HL-60 (cell line): ENCODE results near the gene NINJ2.

Experiments
- DNase-seq, 2 experiments: peaks; one replicate each; pipeline ENCODE4 v3.0.0-alpha.2; 2010 to 2020; ENCODE audit warnings: low read depth in 1 of 2, low spot score in 1 of 2
- H3K27ac ChIP-seq: fragments of 250-450 bp; sonication (Bioruptor Pico); replicated peaks from 2 replicates; pipeline ENCODE4 v1.5.1; 2020; ENCODE audit warnings: mild to moderate bottlenecking, moderate library complexity
- H3K27me3 ChIP-seq: fragments of 250-450 bp; sonication (Bioruptor Pico); 2 replicates; pipeline ENCODE4 v1.5.1; 2021; ENCODE audit warnings: mild to moderate bottlenecking, moderate library complexity; ENCODE audit not compliant: insufficient read depth, poor library complexity, severe bottlenecking
- H3K4me3 ChIP-seq: replicated peaks from 2 replicates; pipeline ENCODE4 v1.5.1; 2011; ENCODE audit warnings: mild to moderate bottlenecking, control low read depth, low read length; ENCODE audit not compliant: insufficient read depth
- GABPA ChIP-seq: IDR thresholded peaks from 2 replicates; pipeline ENCODE4 v1.6.1; 2012; ENCODE audit warnings: low read depth
- POLR2AphosphoS5 ChIP-seq: IDR thresholded peaks from 2 replicates; pipeline ENCODE4 v1.6.1; 2012; ENCODE audit warnings: low read depth
- SPI1 ChIP-seq: IDR thresholded peaks from 2 replicates; pipeline ENCODE4 v1.6.1; 2012; ENCODE audit warnings: low read depth, mild to moderate bottlenecking, borderline replicate concordance
- TF ChIP-seq, protein P1 (sequence below): IDR thresholded peaks from 2 replicates; pipeline ENCODE4 v1.6.1; 2012; ENCODE audit warnings: low read depth; ENCODE audit not compliant: insufficient replicate concordance
- TF ChIP-seq, protein P2 (sequence below): IDR thresholded peaks from one replicate; pipeline ENCODE4 v1.5.1; 2011; ENCODE audit warnings: low read length, control low read depth, inconsistent platforms; ENCODE audit not compliant: insufficient read depth

NINJ2 gene

DNA sequence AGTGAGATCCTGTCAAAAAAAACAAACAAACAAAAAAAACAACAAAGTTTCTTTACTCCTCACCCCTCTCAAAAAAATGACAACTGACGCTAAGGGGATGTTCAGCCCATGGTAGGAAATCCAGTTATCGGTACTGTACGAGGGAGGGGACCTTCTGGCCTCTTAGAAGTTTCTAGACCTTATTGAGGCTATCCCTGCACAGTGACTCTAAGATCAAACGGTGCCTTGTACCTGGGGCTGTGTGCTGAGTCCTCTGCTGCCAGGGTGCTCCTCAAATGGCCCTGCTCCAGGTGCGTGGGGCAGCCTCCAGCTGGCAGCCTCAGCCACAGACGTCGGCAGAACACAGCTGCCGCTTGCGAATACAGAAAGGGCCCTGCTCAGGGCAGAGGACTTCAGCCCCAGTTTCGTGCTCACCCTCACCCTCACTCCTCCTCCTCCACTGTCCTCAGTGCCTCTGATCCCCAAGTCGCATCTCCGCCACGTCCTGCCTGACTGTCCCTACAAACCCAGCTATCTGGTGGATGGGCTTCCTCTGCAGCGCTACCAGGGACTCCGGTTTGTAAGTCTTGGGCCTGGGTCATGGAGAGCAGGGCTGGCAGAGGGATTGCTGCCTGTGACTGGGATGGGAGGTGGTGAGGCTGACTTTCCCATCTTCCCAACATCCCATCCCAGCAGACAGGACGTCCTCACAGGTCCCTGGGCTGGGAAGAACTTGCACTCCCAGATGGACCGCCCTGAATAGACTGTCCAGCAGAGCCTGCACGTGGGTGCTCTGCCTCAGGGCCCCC, 112.6 kb downstream of the NINJ2 start:
- no peaks in the 10 kb centered on the region for H3K27me3 ChIP-seq
- no peak for TF ChIP-seq GABPA

DNA sequence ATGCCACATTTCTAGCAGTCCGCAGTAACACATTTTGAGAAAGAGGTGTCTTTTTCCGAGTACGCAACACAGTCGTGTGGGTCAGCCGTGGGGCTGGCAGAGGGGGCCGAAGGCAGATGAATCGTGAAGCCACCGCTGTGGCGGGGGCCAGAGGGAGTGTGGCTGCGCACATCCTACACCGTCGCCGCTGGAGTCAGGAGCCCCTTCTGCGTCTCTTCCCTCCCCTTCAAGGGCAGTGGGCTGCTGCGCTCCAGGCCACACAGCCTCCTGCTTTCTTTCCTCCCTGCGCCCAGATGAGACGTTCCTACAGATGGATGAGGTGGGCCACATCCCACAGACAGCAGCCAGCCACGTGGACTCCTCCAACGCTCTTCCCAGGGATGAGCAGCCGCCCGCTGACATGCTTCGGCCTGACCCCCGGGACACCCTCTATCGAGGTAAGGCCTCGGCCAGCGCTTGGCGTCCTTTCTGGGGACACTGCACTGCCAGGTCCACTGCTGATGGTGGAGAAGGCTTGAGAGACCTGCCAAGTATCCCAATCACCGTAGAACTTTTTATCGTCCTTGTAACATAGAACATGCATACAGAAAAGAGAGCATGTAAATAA, 113.7 kb downstream of the NINJ2 start:
- no peak for DNase-seq
- H3K27me3 ChIP-seq: no peaks in the 10 kb centered on the region
- H3K4me3 ChIP-seq: no peak overlapping the region
- TF ChIP-seq GABPA (no peak), SPI1 (no peak), POLR2AphosphoS5 (no peak)
- TF ChIP-seq, protein P1, sequence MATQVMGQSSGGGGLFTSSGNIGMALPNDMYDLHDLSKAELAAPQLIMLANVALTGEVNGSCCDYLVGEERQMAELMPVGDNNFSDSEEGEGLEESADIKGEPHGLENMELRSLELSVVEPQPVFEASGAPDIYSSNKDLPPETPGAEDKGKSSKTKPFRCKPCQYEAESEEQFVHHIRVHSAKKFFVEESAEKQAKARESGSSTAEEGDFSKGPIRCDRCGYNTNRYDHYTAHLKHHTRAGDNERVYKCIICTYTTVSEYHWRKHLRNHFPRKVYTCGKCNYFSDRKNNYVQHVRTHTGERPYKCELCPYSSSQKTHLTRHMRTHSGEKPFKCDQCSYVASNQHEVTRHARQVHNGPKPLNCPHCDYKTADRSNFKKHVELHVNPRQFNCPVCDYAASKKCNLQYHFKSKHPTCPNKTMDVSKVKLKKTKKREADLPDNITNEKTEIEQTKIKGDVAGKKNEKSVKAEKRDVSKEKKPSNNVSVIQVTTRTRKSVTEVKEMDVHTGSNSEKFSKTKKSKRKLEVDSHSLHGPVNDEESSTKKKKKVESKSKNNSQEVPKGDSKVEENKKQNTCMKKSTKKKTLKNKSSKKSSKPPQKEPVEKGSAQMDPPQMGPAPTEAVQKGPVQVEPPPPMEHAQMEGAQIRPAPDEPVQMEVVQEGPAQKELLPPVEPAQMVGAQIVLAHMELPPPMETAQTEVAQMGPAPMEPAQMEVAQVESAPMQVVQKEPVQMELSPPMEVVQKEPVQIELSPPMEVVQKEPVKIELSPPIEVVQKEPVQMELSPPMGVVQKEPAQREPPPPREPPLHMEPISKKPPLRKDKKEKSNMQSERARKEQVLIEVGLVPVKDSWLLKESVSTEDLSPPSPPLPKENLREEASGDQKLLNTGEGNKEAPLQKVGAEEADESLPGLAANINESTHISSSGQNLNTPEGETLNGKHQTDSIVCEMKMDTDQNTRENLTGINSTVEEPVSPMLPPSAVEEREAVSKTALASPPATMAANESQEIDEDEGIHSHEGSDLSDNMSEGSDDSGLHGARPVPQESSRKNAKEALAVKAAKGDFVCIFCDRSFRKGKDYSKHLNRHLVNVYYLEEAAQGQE: no peak
- TF ChIP-seq, protein P2, sequence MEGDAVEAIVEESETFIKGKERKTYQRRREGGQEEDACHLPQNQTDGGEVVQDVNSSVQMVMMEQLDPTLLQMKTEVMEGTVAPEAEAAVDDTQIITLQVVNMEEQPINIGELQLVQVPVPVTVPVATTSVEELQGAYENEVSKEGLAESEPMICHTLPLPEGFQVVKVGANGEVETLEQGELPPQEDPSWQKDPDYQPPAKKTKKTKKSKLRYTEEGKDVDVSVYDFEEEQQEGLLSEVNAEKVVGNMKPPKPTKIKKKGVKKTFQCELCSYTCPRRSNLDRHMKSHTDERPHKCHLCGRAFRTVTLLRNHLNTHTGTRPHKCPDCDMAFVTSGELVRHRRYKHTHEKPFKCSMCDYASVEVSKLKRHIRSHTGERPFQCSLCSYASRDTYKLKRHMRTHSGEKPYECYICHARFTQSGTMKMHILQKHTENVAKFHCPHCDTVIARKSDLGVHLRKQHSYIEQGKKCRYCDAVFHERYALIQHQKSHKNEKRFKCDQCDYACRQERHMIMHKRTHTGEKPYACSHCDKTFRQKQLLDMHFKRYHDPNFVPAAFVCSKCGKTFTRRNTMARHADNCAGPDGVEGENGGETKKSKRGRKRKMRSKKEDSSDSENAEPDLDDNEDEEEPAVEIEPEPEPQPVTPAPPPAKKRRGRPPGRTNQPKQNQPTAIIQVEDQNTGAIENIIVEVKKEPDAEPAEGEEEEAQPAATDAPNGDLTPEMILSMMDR: no peak
- H3K27ac ChIP-seq: no peak overlapping the region

More for the DNA sequence above, 112.6 kb downstream of the NINJ2 start:
- DNase-seq: no peak
- no peak overlapping the region for H3K27ac ChIP-seq
- H3K4me3 ChIP-seq: no peak overlapping the region

DNA sequence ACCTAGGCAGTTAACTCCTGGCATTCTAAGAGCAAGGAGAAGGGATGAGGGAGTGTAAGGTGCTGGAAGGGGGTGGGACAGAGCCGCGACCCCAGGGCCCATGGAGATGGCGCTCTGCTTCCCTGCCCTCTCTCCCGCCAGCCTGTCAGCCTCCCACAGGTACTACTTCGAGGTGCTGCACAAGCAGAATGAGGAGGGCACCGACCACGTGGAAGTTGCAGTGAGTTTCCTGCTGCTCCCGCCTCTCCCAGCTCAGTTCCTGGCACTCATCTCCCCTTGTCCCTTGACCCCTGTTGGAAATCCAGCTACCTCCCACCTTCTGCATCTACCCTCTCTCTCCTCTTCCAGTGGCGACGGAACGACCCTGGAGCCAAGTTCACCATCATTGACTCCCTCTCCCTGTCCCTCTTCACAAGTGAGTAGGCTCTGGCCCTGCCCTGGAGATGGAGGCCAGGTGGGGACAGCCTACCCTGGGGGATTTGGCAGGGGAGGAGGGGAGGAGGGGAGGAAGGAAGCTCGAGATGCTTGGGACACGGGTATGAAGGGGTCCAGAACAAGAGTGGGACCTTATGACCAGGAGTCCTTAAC, 115.3 kb downstream of the NINJ2 start:
- H3K27me3 ChIP-seq: no peaks in the 10 kb centered on the region
- no peak overlapping the region for H3K27ac ChIP-seq
- no peak for DNase-seq
- TF ChIP-seq GABPA: no peak
- no peak for TF ChIP-seq SPI1
- TF ChIP-seq, protein P1: no peak
- H3K4me3 ChIP-seq: no peak overlapping the region

DNA sequence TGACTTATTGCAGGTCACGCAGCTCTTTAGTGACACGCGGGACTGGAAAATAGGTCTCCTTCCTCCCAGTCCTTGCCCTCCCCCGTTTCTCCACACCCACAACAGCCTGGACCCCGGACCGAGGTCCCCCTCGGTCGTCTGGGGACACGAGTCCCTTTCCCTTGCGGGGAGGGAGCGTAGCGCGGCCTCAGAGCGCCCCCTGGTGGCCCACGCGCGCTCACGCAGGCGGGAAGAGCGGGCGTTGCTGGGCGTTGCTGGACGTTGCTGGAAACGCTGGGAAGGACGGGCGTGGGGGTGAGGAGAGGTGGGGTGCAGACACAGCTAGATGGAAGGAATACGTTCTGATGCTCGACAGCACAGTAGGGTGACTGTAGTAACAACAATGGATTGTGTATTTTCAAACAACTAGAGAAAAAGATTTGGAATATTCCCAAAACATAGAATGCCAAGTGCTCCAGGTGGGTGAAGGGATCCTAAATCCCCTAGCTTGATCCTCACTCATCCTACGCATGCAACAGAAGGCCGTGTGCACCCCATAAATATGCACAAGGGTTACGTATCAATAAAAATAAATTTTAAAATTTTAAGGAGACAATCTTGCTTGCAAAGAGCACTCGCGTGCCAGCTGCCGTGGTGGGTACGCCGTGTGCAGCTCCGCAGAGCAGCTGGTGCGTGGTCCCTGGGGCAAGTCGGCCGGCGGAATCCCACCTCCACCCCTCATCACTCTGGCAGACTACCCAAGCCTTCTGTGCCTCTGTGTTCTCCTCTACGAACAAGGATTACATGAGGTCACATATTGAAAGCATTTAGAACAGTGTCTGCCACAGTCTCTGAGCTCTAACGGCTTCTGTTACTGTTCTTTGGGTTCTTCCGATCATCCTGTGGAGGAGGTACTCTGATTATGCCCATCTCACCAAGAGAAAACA, 116.1 kb downstream of the NINJ2 start:
- Histone ChIP-seq H3K27me3 (no peaks in the 10 kb centered on the region), H3K4me3 (peak overlapping the region; percentile 15), H3K27ac (no peak overlapping the region)
- TF ChIP-seq SPI1: no peak
- TF ChIP-seq, protein P2: peak; percentile 78
- TF ChIP-seq, protein P1: no peak
- DNase-seq: peak in 1 of 2 experiments; percentile 62
